Superior temporal gyrus (tissue), 1 donor: ENCODE results near the gene RHOBTB1.
"Not testable (repeated sequence)": the region's sequence is repeated elsewhere in the genome, so short reads cannot be mapped to it uniquely, and the experiment has no call there.

Experiments used
- DNase-seq: peaks from one replicate; pipeline ENCODE4 v3.0.0-alpha.2; 2016; ENCODE audit errors: extremely low spot score

The RHOBTB1 gene

DNA sequence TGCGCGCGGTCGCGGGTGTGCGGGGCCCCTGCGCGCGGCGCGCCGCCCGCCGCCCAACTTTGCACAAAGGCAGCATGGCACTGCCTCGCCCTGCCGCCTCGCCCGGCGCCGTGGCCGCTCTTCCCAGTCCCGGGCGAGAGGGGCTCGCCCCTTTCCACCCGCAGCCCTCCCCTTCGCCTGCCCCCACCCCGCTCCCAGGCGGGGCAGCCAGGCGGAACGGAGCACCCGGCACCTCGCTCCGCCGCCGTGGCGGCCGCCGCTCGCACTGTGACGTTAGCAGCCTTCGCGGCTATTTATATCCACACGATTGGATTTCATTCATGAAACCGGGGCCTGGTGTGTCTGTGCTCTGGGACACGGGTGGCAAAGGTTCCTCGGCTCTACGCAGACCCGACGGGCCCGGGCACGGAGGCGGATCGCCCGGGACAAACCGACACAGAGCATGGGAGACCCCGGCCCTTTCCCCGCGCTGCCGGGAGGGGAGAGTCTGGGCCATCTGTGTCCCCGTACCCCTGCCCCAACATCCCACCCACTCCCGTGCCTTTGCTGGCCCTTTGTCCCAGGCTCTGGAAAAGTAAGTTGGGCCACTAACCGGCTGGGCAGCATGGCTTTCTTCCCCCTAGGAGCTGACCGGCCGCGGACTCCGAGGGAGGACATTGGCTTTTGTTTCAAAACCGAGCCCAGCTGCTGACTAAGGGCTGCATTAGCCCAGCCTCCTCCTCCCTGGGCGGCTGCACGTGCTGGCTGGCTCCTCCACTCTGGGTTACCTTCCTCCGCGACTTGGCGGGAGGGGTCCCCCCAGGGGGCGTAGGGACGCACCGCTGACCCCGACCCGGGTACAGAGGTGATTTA is at the start of gene RHOBTB1:
Gene RHOBTB1 (minus strand): TSS at position 128 of the 852 bp plus-strand sequence. CDS start 32,643 bp downstream, outside the sequence.
- DNase-seq = peak; percentile 86

DNA sequence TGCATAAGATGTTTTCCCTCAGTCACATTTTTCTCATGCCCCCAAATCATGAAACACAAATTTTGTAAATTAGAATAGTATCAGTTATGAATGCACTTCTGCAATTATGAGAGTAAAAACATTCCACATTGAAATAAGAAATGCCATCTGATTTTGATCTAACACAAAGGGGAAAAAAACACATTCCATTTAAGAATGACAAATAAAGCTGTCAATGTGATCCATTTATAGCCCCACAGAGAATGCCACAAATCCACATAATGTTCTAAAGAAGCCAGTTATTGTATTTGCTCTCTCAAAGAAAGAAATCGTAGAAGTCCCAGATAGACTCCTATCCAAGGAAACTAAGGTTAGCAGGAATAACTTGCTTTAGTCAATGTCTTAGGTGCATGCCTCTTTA is 48.7 kb upstream of the RHOBTB1 start:
- no peak for DNase-seq

DNA sequence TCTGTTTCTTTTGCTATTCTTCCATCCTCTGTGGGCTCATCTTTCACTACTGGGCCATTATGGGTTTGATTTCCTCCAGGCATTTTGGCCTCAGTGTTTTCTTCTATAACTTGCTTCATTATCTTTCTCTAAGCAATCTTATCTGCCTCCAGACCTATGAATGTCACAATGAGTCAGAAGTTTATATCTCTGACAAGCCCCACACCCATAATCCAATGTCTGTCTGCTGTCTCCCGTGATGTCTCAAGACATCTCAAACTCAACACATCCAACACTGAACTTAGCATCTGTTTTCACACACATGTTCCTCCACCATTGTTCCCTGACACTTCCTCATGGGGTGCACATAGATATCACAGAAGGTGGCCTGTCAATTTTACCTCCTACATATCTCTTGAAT is 46.7 kb upstream of the RHOBTB1 start:
- DNase-seq = no peak

- no peak for DNase-seq
Measured at GRCh38 chr10:60989400-60989876, 45.5 kb upstream of the RHOBTB1 start.

- no peak for DNase-seq
Measured at GRCh38 chr10:60986791-60987190, 42.8 kb upstream of the RHOBTB1 start.

DNA sequence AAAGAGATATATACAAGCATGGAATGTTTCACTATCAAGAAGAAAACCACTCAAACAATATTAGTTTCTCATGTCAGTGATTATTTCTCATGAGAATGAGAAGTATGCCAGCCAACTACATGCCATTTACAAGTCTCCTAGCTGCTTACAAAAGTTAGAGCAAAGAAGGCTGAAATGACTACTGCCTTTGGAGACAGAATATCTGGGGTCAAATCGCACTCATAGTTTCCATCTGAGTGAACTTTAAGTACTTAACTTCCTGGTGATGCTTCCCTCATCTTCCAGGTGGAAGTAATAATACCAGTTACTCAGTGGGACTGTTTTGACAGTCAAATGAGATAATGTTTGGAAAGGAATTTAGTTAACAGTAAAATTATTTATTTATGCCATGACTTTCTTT is 42.0 kb upstream of the RHOBTB1 start:
- no peak for DNase-seq

DNA sequence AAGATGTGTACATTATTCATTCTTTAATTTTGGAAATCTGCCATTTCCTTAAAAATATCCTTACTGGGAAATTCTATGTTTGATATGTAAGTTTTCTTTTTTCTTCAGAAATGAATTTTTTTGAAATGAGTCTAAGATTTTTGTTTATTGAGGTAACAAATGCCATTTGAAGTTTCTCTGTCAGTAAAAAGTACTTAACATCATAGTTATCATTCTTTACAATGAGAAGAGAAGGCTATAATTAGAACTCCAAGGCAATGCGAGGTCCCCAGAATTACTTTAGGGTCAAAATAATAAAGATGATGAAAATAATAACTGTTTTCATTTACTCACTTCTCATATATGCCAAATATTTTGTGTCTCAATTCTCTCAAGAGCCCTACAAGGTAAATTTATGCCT is 37.0 kb upstream of the RHOBTB1 start:
- DNase-seq = no peak

DNA sequence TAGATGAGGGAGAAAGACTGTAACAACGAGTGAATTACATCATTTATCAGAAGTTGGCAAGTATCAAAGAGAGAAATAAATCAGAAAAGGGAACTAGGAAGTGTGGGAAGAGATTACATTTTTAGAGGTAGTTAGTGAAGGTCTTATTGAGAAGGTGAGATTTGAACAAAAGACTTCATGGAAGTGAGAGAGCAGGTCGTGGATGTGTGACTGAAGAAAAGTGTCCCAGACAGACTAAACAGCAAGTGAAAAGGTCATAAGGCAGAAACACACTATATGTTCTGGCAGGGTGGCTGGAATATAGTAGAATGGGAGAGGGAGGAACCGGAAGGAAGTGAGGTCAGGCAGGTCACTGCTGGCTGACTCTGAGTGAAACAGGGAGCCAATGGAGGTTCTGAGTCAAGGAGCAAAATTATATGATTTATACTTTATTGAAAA is 35.7 kb upstream of the RHOBTB1 start:
- DNase-seq = no peak

DNA sequence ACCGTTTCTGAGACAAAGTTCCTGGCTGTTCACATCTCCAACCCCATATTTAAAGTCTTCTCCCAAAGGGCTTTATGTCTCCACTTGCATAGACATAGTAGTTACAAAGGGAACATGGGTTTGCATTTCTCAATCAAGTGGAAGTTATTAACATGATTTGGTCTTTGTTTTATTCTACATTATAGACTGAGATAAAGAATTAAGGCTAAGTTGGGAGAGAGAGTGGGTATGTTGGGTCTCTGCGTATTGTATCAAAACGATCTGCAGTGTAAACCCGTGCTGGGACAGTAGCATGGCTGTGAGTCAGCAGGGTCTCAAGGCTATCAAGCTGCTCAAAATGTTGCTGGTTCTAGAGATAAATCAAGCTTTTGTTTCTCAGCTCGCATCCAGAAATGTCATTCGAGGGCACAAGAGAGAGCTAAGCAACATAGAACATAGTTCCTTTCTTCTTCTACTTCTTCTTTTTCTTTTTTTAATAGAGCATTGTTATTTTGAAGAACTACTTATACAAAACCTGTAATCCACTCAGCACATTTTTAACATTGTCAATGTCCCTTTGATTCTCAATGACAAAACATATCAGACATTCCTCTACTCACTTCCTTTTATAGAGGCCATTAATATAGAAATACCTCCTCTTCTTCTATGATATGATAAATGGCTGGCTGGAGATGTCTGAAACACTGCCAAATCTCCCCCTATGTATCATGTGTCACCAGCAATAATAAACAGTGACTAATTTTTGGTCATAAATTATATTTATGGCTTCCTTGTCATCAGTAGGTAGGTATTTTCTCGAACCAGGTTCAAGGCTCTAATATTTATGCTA is 34.5 kb upstream of the RHOBTB1 start:
- peak; percentile 73 for DNase-seq

GRCh38 chr10:60977161-60978122 is 33.5 kb upstream of the RHOBTB1 start:
- no peak for DNase-seq

- no peak for DNase-seq
Measured at GRCh38 chr10:60976687-60977086, 32.7 kb upstream of the RHOBTB1 start.

DNA sequence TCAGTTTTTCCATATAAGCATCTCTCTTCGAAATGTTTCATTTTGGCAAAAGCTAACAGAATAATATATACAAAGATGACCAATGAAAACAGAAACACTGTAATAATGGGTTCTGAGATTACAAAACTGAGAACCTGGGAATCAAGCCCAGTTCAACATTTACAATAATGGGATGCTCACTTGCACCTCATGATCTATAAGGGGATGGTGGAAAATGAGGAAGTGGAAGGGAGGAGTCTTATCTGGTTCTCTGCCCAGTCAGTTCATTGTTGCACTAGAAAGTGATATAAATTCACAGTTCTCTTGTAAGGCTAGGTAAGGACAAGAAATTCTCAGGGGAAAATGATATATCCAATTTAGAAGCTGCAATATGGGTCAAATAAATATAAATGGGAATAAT is 31.7 kb upstream of the RHOBTB1 start:
- DNase-seq = no peak

- DNase-seq = peak; percentile 66
Measured at GRCh38 chr10:60974463-60975149, 30.6 kb upstream of the RHOBTB1 start.

DNA sequence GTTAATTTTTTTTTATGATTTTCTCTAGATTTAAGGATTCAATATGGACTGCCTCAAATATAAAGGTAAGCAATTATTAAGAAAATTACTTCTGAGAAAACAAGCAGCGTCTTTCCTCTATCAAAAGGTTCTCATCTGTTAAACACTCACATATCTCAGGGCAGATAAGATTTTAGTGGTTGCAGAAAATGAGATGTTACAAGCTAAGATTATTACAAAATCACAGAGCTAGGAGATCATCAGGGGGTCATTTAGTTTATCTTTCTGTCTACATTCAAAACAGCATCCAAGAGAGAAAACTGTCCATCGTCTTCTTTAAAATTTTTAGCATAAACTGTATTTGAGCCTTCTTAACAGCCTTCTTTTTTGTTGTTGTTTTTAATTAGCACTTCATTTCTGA is 29.1 kb upstream of the RHOBTB1 start:
- DNase-seq = no peak

- DNase-seq = not testable (repeated sequence)
Measured at GRCh38 chr10:60972181-60972580, 28.2 kb upstream of the RHOBTB1 start.

GRCh38 chr10:60970526-60970925 is 26.5 kb upstream of the RHOBTB1 start:
- DNase-seq = no peak

- no peak for DNase-seq
Measured at GRCh38 chr10:60968504-60968903, 24.5 kb upstream of the RHOBTB1 start.

DNA sequence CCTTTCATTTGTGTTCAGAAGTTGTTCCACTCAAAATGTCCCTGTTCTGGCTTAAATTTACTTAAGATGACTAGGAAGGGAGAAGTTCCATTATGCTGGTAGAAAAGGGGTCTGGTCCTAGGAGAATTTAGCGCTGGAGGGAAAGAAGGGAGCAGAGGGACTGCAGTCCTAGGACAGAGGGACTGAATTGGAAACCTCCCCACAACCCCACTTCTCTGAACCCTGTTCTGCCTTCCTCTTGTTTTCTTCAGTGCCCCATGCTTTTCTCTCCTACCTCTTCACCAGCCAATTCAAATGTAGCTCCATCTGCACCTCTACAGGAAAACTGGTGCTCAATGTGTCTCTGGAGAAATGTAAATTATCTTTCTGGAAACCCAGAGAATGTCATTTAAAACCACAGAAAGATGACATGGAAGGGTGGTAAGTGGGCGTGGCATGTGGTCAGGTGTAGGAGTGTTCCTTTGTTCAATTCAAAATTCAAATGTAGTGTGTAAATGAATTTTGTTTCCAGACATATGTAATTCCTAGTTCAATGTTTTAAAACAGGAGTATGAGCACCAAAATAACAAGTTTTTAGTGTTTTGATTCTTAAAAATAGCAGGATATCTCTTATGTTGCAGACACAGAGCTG is 24.0 kb upstream of the RHOBTB1 start:
- no peak for DNase-seq

DNA sequence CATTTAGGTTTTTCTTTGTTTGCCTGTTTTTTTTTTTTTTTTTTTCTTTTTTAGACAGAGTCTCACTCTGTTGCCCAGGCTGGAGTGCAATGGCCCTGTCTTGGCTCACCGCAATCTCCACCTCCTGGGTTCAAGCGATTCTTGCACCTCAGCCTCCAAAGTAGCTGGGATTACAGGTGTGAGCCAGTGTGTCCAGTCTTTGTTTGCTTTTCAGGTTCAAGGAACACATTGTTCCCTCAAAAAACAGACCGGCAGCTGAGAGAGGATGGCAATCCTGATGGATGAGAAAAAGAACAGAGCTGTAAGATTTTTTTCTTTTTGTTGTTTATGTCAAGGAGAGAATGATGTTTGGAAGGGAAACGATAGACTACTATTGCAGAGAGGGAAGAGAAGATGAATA is 23.3 kb upstream of the RHOBTB1 start:
- DNase-seq = no peak

DNA sequence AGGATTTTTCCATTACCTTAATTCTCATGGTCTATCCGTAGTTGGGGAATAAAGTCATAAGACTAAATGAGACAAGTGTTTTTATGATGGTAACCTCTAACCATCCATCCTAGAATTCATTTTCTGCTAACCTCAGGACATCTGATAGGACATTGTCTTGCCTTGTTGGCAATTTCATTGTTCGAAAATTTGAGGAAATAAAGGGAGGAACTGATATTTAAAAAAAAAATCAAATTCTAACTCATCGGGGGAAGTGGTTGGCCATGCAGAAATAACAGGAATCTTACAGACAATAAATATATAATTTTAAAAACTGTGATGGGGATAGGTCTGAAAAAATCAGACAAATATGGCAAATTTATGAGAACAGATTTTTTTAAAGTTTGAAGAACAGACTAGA is 21.7 kb upstream of the RHOBTB1 start:
- no peak for DNase-seq
